DMS53 (cell line): ENCODE measurements around the gene CDC73.
A peak's percentile ranks its signal among the peaks of the same experiment; 100 is the strongest.

Experiments
- DNase-seq: peaks from one replicate; lab custom pipeline; 2025; lab: John Stamatoyannopoulos, UW

The CDC73 gene

GRCh38 chr1:193121616-193122593, at the start of gene CDC73:
CDC73 (plus strand) TSS chr1:193122031; CDS start chr1:193122201, 170 bp downstream.
- DNase-seq, result peak; percentile 99

- no peak for DNase-seq
Observed at GRCh38 chr1:193077991-193078390, 43.8 kb upstream of the CDC73 start.

GRCh38 chr1:193079187-193079586, 42.6 kb upstream of the CDC73 start:
- DNase-seq, result no peak

- DNase-seq, result no peak
Observed at GRCh38 chr1:193083365-193084088, 38.3 kb upstream of the CDC73 start.

- no peak for DNase-seq
Observed at GRCh38 chr1:193085263-193085662, 36.6 kb upstream of the CDC73 start.

- no peak for DNase-seq
Observed at GRCh38 chr1:193086342-193086741, 35.5 kb upstream of the CDC73 start.

- DNase-seq, result no peak
Observed at GRCh38 chr1:193087893-193088292, 33.9 kb upstream of the CDC73 start.

- no peak for DNase-seq
Observed at GRCh38 chr1:193090865-193091264, 31.0 kb upstream of the CDC73 start.

- DNase-seq, result no peak
Observed at GRCh38 chr1:193094112-193094511, 27.7 kb upstream of the CDC73 start.

- DNase-seq, result no peak
Observed at GRCh38 chr1:193102662-193103061, 19.2 kb upstream of the CDC73 start.

- peak; percentile 23 for DNase-seq
Observed at GRCh38 chr1:193103759-193104501, 17.9 kb upstream of the CDC73 start.

- peak; percentile 78 for DNase-seq
Observed at GRCh38 chr1:193104502-193104906, 17.3 kb upstream of the CDC73 start.

- peak; percentile 94 for DNase-seq
Observed at GRCh38 chr1:193104907-193105820, 16.7 kb upstream of the CDC73 start, which contains the start of gene GLRX2. GLRX2 (minus strand) TSS chr1:193105414; CDS start chr1:193105382, 32 bp downstream.

- DNase-seq, result peak; percentile 25
Observed at GRCh38 chr1:193105821-193106177, 16.0 kb upstream of the CDC73 start.

- no peak for DNase-seq
Observed at GRCh38 chr1:193108471-193108870, 13.4 kb upstream of the CDC73 start.

- DNase-seq, result no peak
Observed at GRCh38 chr1:193109619-193110018, 12.2 kb upstream of the CDC73 start.

- no peak for DNase-seq
Observed at GRCh38 chr1:193110246-193110645, 11.6 kb upstream of the CDC73 start.

GRCh38 chr1:193110864-193111263, 11.0 kb upstream of the CDC73 start:
- DNase-seq, result no peak

GRCh38 chr1:193111641-193112090, 10.2 kb upstream of the CDC73 start:
- peak; percentile 5 for DNase-seq

- DNase-seq, result no peak
Observed at GRCh38 chr1:193113258-193113991, 8.4 kb upstream of the CDC73 start.
